ENCODE measurements around the gene TTC28.
"Not testable (repeated sequence)": the region's sequence is repeated elsewhere in the genome, so short reads cannot be mapped to it uniquely, and the experiment has no call there.

DNA sequence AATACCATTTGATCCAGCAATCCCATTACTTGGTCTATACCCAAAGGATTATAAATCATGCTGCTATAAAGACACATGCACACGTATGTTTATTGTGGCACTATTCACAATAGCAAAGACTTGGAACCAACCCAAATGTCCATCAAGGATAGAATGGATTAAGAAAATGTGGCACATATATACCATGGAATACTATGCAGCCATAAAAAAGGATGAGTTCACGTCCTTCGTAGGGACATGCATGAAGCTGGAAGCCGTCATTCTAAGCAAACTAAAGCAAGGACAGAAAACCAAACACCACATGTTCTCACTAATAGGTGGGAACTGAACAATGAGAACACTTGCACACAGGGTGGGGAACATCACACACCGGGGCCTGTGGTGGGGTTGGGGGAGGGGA is 464.9 kb downstream of the TTC28 start:
- not testable (repeated sequence) for TF ChIP-seq POLR2A (IDR thresholded peaks at IDR 0.05)
- TF ChIP-seq, protein P1, sequence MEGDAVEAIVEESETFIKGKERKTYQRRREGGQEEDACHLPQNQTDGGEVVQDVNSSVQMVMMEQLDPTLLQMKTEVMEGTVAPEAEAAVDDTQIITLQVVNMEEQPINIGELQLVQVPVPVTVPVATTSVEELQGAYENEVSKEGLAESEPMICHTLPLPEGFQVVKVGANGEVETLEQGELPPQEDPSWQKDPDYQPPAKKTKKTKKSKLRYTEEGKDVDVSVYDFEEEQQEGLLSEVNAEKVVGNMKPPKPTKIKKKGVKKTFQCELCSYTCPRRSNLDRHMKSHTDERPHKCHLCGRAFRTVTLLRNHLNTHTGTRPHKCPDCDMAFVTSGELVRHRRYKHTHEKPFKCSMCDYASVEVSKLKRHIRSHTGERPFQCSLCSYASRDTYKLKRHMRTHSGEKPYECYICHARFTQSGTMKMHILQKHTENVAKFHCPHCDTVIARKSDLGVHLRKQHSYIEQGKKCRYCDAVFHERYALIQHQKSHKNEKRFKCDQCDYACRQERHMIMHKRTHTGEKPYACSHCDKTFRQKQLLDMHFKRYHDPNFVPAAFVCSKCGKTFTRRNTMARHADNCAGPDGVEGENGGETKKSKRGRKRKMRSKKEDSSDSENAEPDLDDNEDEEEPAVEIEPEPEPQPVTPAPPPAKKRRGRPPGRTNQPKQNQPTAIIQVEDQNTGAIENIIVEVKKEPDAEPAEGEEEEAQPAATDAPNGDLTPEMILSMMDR (IDR thresholded peaks at IDR 0.05), result not testable (repeated sequence)

Measured in heart left ventricle (tissue), 13 donors.